Small intestine (tissue), 7 donors: ENCODE data around the gene QKI. TPM values are rescaled to one million over a fixed set of nuclear protein-coding genes. Genes with fewer than 3 reads are reported as not detected.

Source experiments
- DNase-seq, 2 donors: peaks; one replicate each; pipeline versions ENCODE4 v3.0.0 to v3.0.0-alpha.2; 2013
- FAIRE-seq: peaks from 2 replicates; lab custom pipeline; 2012; peaks lifted over from hg19 to GRCh38; lab: Jason Lieb, UNC
- H3K27ac ChIP-seq, 3 donors: one replicate each; pipeline ENCODE4 v1.5.1; 2013; ENCODE audit warnings: low read length in 2 of 3, mild to moderate bottlenecking in 2 of 3, control low read depth in 1 of 3, inconsistent platforms in 1 of 3, low read depth in 1 of 3, moderate library complexity in 1 of 3
- H3K27me3 ChIP-seq, 3 donors: one replicate each; pipeline ENCODE4 v1.6.1; 2013; ENCODE audit warnings: low read length in 3 of 3, inconsistent platforms in 1 of 3; ENCODE audit not compliant: control insufficient read depth in 3 of 3, insufficient read depth in 3 of 3
- H3K36me3 ChIP-seq, 3 donors: one replicate each; pipeline ENCODE4 v1.6.1; 2013; ENCODE audit warnings: low read length in 3 of 3, inconsistent platforms in 1 of 3, low read depth in 1 of 3, mild to moderate bottlenecking in 1 of 3, moderate library complexity in 1 of 3; ENCODE audit not compliant: control insufficient read depth in 3 of 3, insufficient read depth in 2 of 3
- H3K4me1 ChIP-seq, 3 donors: one replicate each; pipeline ENCODE4 v1.6.1; 2013; ENCODE audit warnings: low read length in 2 of 3, inconsistent platforms in 1 of 3, low read depth in 1 of 3, mild to moderate bottlenecking in 1 of 3, moderate library complexity in 1 of 3; ENCODE audit not compliant: control insufficient read depth in 3 of 3, insufficient read depth in 2 of 3
- H3K4me3 ChIP-seq, 3 donors: one replicate each; pipeline ENCODE4 v1.5.1; 2013; ENCODE audit warnings: low read length in 3 of 3, control low read depth in 1 of 3, inconsistent platforms in 1 of 3, low read depth in 1 of 3, mild to moderate bottlenecking in 1 of 3, moderate library complexity in 1 of 3
- H3K9me3 ChIP-seq, 2 donors: one replicate each; pipeline ENCODE4 v1.6.1; 2013; ENCODE audit warnings: low read depth in 1 of 2, low read length in 1 of 2; ENCODE audit not compliant: control insufficient read depth in 2 of 2, insufficient read depth in 1 of 2
- WGBS, 3 donors: extraction: QIAGEN DNeasy Blood & Tissue Kit; methylation state at CpG; one replicate each; pipeline ENCODE4 v1.1.7; 2013; 5-methylcytosine and 5-hydroxymethylcytosine counted together
- polyA plus RNA-seq, 4 donors: library from polyadenylated mRNA; stranded (reverse) in 3 of 4; unstranded in 1 of 4; fragments of 200-250 nt in 3 of 4; fragments of 120-200 nt in 1 of 4; gene quantifications; one replicate each; pipeline versions ENCODE4 v1.2.1 to v1.2.3, GENCODE V29; 2013
- donor health status: healthy with polysubstance abuse.
- donor health status: control.
- donor health status: control.
- donor health status: Bipolar disorder and iron deficiency.
- donor health status: healthy.

QKI gene
- polyA plus RNA-seq, 4 donors: 2.5 to 18.9 (median 13.7) TPM

DNA sequence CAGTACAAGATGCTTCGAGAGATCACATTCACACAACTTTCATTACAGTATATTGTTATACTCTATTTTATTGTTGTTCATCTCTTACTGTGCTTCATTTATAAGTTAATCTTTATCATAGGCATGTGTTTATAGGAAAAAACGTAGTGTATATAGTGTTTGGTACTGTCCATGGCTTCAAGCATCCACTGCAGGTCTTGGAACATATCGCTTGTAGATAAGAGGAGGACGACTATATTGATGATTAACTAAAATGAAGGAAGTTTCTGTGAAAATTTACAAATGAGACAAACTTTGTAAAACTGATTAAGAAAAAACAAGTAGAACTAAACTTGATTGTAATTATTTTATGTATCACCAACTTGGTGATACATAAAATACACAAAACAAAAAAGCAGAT, 98.5 kb downstream of the QKI start:
- H3K36me3 ChIP-seq: no peaks in the 10 kb centered on the region
- peaks cover 0 to 7% of the 10 kb centered on the region in 2 donors for H3K9me3 ChIP-seq
- WGBS, 3 donors: 46 to 72% (median 59%) methylated on average over 4 of the region's 4 CpGs
- no peaks in the 10 kb centered on the region for H3K27me3 ChIP-seq
- H3K27ac ChIP-seq: no peak overlapping the region
- DNase-seq: no peak
- no peak for FAIRE-seq
- no peak overlapping the region for H3K4me3 ChIP-seq
- peaks cover 0 to 2% (median 0%) of the 10 kb centered on the region in 3 donors for H3K4me1 ChIP-seq

DNA sequence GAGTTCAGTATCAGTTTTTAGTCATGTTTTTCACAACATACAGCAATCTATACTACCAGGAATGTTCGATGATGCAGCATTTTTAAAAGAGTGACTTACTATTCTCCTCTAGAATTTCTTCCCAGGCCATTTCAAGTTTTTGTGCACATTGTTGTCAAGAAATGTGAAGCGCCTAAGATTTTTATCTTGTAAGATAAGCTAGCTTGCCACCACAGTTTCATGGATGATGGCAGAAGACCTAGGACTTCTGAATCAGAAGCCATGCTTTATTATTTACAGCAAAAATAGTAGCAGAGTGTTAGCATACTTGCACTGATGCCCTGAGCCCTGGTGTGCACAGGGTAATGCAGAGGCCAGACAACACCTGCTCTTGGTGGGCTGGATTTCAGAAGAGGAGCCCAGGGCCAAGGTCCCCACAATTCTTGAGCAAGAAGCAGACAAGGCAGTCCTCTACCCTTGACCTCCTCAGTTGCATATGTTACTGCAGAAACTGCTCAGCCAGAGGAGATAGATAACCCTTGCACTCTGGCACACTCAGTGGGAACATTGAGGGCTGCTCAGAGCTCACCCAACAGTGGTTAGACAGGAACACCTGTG, 99.2 kb downstream of the QKI start:
- DNase-seq (no peak), FAIRE-seq (no peak)
- peaks cover 0 to 2% (median 0%) of the 10 kb centered on the region in 3 donors for H3K4me1 ChIP-seq
- no peak overlapping the region for H3K27ac ChIP-seq
- H3K36me3 ChIP-seq: no peaks in the 10 kb centered on the region
- H3K9me3 ChIP-seq: peaks cover 0 to 3% of the 10 kb centered on the region in 2 donors
- H3K4me3 ChIP-seq: no peak overlapping the region
- H3K27me3 ChIP-seq: no peaks in the 10 kb centered on the region
- 78 to 90% (median 89%) methylated on average over 2 of the region's 2 CpGs for WGBS, 3 donors

DNA sequence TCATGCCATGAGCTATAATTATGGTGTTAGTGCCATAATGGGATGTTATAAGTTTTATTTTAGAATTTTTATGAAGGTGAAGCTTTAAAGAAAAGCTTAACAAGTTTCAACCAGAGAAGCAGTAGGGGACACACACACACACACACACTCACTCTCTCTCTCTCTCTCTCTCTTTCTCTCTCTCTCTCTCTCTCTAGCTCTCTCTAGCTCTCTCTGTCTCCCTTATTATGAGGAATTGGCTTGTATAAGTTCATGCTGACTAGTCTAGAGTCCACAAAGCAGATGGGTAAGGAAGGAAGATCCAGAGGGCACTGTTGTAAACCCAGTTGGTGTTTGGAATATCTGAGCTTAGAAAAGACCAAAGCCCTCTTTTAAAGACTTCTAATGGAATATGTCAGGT, 102.4 kb downstream of the QKI start:
- Histone ChIP-seq H3K36me3 (no peaks in the 10 kb centered on the region), H3K4me3 (no peak overlapping the region), H3K27me3 (no peaks in the 10 kb centered on the region), H3K4me1 (peaks cover 0 to 2% (median 0%) of the 10 kb centered on the region in 3 donors), H3K27ac (no peak overlapping the region), H3K9me3 (no peaks in the 10 kb centered on the region)
- FAIRE-seq: no peak
- no peak for DNase-seq

DNA sequence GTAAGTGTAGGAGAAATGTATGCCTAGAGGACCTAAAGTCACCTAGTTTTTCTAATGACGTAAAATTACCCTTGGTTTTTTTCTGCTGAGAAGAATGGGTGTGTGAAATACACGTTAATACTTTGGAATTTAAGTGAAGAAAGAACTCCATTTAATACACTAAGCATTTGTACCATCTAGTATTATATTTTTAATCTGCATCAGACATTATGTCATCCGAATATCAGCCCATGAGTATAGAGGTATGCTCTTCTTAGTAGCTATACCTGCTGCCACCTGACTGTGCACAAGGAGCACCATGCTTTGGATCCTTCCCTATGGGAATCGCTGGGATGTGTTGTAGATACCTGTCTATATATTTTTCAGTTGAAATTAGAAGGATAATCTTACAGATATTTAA, 106.4 kb downstream of the QKI start:
- FAIRE-seq: no peak
- 84 to 94% (median 89%) methylated on average over 4 of the region's 4 CpGs for WGBS, 3 donors
- Histone ChIP-seq H3K27me3 (no peaks in the 10 kb centered on the region), H3K27ac (no peak overlapping the region), H3K4me3 (no peak overlapping the region), H3K4me1 (no peaks in the 10 kb centered on the region), H3K36me3 (no peaks in the 10 kb centered on the region), H3K9me3 (no peaks in the 10 kb centered on the region)
- no peak for DNase-seq

DNA sequence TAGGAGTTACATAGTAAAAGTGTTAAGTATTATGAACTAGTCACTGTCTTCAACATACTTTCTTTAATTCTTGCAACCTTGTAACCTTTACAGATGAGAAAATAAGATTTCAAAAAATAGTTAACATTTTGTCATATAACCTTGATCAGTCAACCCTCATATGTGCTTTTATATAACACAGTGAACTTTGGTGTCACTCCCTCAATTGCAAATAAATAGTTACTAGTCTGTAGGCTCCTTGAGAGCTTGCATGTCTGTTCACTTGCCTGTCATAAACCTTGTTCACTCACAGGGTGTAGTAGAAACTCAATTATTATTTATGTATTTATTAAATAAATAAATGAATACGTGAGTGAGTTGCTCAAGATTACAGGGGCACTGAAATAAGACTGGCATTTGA, 107.5 kb downstream of the QKI start:
- DNase-seq: no peak
- no peak for FAIRE-seq
- H3K27ac ChIP-seq: no peak overlapping the region

DNA sequence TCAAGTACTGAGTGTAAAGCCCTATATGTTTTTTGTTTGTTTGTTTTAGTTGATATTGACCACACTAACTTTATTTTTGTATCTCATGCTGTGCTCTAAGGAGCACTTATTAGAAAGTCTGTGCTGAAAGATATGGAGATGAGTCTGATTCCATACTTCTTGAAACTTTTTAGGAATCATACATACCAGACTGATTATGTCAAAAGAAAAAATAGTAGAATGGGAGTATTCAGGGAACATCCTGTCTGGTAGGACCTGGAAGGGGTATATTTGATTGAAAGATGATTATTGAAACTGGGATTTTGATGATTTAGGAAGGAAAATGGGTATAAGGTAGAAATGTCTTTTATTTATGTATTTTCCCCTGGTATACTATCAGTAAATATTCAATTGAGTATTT, 111.4 kb downstream of the QKI start:
- FAIRE-seq: no peak
- no peak overlapping the region for H3K27ac ChIP-seq

More for the DNA sequence above, 107.5 kb downstream of the QKI start:
- no peak overlapping the region for H3K4me3 ChIP-seq
- no peaks in the 10 kb centered on the region for H3K9me3 ChIP-seq
- no peaks in the 10 kb centered on the region for H3K27me3 ChIP-seq
- no peaks in the 10 kb centered on the region for H3K36me3 ChIP-seq
- WGBS, 3 donors: 60 to 74% (median 63%) methylated on average over 1 of the region's 1 CpG
- H3K4me1 ChIP-seq: no peaks in the 10 kb centered on the region

DNA sequence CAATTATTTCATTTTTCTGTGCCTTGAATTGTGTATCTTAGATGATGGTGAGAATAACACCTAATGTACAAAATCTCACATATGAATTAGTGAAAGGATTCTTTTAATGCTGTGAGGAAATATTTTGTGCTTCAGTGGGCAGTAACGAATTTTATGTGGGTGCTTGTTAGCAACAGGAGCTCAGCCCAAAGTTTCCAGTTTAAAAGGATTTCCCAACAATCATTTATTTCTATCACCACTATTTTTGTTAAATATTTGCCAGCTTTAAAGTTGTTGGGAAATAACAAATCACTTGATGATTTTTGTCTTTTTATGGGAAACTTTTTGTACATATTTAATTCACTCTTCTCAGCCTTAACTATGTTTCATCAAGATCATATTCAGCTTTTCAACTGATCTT, 111.8 kb downstream of the QKI start:
- Histone ChIP-seq H3K4me1 (peaks cover 0 to 4% (median 0%) of the 10 kb centered on the region in 3 donors), H3K27me3 (no peaks in the 10 kb centered on the region), H3K27ac (no peak overlapping the region), H3K4me3 (no peak overlapping the region), H3K36me3 (no peaks in the 10 kb centered on the region), H3K9me3 (no peaks in the 10 kb centered on the region)
- WGBS, 3 donors: 32 to 63% (median 58%) methylated on average over 1 of the region's 1 CpG
- no peak for DNase-seq
- FAIRE-seq: no peak

More for the DNA sequence above, 111.4 kb downstream of the QKI start:
- Histone ChIP-seq H3K9me3 (no peaks in the 10 kb centered on the region), H3K36me3 (no peaks in the 10 kb centered on the region), H3K4me1 (peaks cover 0 to 4% (median 0%) of the 10 kb centered on the region in 3 donors), H3K4me3 (no peak overlapping the region), H3K27me3 (no peaks in the 10 kb centered on the region)
- no peak for DNase-seq

DNA sequence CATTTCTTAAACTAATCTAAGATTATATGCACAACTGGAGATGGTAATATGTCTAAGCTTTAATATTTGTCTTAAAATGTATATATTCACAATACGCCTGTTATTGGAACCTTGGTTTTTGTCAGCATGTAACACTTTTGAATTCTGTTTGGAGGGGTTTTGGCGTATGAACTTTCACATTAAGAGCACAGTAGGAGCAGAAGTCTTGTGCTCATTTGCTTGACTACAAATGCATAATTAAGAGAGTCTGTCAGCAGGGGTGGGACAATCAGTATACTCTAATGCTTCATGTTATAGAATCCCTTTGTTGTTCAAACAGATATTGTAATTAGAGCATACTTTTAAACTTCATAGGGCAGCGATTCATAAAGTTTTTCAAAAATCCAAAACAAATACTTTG, 112.8 kb downstream of the QKI start:
- no peak for FAIRE-seq
- WGBS, 3 donors: 92 to 96% (median 95%) methylated on average over 3 of the region's 3 CpGs
- no peaks in the 10 kb centered on the region for H3K9me3 ChIP-seq

DNA sequence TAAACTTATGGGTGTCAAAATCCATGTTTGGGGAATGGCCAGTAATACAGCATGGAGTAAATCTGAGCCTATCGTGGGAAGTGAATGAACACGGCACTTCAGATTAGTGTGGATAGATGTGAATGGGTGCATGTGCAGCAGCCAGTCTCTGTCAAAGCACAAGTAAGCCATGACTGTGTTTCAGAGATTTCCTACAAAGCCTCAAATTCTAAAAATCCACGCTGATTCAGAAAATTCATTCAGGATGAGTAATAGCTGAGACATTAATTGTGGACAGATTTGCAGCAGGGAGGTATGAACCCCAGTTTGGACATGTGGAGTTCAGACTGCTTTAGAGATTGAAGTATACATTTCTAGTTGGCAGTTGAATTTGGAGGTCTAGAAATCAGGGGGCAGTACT, 115.1 kb downstream of the QKI start:
- Histone ChIP-seq H3K4me1 (peaks cover 0 to 9% (median 0%) of the 10 kb centered on the region in 3 donors), H3K9me3 (no peaks in the 10 kb centered on the region), H3K4me3 (no peak overlapping the region), H3K27me3 (no peaks in the 10 kb centered on the region), H3K36me3 (no peaks in the 10 kb centered on the region), H3K27ac (no peak overlapping the region)
- no peak for DNase-seq
- FAIRE-seq: no peak
- 62 to 71% (median 70%) methylated on average over 3 of the region's 3 CpGs for WGBS, 3 donors

More for the DNA sequence above, 112.8 kb downstream of the QKI start:
- Histone ChIP-seq H3K4me3 (no peak overlapping the region), H3K27me3 (no peaks in the 10 kb centered on the region), H3K4me1 (peaks cover 0 to 4% (median 0%) of the 10 kb centered on the region in 3 donors), H3K27ac (no peak overlapping the region), H3K36me3 (no peaks in the 10 kb centered on the region)
- DNase-seq: no peak
